GM19452 (cell line): ENCODE data around the gene FAM83G.

ENCODE experiments used
- ATAC-seq: cut with Tn5 transposase; IDR thresholded peaks from one replicate; pipeline ENCODE4 v1.9.1; 2021; ENCODE audit not compliant: unreplicated experiment

The FAM83G gene

GRCh38 chr17:18975597-18975996, 29.0 kb downstream of the FAM83G start:
- no peak for ATAC-seq

DNA sequence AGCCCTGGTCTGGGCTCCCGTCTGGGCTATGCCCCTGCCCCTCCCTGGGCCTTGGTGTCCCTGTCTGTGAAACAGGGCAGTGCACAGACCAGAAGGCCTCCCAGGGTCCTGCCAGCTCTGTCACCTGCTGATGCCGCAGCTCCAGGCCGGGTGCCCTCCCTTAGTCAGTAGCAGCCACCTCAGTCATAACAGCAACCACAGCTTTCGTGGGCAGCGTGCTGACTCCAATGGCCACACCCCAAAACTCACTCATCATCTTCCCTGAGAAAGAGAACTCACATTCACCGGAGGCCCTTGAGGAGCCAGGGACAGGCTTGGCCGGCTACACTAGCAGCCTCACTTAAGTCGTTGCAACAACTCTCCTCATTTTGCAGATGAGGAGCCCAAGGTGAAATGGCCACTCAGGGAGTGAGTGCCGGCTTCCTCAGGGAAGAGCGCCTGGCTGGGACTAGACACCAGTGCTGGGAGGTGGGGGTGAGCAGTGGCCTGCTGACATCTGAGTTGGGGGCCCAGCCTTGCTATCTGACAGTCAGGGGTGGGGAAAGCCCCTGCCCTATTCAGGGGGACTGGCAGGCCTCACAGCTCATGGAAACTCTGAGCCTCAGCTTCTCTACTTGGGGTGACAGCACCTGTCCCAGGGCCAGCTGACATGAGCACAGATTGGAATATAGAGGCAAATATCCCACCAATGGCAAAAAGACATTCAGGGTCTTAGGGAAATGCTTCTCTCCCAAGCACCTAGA, 30.0 kb downstream of the FAM83G start:
- no peak for ATAC-seq

GRCh38 chr17:18971801-18972200, 32.8 kb downstream of the FAM83G start:
- ATAC-seq: no peak

DNA sequence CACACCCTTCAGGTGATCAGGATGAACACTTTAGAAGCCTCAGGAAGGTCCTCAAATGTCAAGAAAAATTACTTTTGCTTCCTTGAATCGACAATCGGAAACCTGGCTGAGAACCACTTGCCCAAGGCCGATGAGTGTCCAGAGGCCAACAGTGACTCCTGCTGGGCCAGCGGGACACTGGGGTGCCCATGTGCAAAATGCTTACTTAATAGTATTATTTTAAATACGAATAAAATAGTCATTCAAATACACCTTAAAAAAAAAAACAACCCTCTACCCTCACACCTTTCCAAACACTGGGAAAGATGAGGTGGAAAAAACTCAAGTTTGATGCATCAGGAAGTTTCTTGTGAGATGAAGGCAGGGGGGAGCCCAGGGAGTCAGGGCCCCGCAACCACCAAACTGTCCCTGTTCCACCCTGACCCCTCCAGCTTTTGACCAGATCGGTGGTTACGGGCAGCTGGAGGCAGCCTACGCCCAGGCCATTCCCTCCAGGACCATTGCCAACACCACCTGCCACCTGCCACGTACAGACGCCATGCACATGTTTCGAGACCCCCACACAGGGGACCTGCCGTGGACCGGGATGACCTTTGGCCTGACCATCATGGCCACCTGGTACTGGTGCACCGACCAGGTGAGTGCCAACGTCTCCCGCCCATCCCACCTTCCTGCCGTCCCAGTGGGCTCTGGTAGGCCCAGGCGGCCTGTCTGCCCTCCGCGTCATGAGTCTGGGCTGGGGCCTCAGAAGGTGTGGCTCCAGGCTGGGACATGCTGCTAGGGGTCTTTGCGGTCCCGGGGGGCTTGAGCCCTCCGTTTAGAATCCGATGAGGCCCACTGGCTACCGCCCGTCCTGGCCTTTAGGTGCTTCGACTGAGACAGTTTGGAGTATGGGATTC, 33.7 kb downstream of the FAM83G start:
- ATAC-seq: no peak

- no peak for ATAC-seq
These were observed 35.3 kb downstream of the FAM83G start for GRCh38 chr17:18968945-18969887.

- ATAC-seq: no peak
These were observed 36.2 kb downstream of the FAM83G start for GRCh38 chr17:18968345-18968744.

- no peak for ATAC-seq
These were observed 36.6 kb downstream of the FAM83G start for GRCh38 chr17:18967916-18968315.

DNA sequence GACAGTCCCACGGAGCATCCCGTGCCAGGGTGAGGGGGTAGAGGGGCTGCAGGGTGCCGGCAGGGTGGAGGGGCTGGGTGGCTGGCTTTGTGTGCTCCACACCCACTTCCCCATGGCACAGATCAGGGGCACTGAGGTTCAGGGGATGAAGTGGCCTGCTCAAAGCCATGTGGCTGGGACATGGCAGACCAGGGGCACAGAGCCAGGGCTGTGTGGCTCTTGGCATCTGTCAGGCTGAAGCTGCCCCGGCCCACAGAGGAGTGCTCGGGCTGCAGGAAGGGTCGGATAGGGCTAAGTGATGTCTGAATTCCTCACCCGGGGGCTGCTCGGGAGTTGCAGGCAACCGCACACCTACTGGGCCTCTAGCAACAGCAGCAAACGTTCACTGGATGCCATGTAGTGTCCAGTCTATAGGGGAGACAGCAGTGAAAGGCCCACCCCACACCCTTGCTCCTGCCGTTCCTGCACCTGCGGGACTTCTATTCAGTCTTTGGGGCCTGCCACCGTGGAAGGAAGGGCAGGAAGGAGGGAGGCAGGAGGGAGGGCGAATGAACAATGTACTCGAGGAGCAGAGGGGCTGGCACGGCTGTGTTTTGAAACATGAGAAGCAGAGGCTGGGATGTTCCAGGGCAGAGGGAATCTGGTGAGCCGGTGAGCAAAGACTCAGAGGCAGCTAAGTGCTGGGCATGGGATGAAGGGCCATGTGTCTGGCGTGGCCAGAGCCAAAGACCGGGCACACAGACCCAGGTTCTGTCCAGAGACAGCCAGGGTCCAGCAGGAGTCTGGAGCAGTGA, 37.5 kb downstream of the FAM83G start:
- ATAC-seq: no peak

DNA sequence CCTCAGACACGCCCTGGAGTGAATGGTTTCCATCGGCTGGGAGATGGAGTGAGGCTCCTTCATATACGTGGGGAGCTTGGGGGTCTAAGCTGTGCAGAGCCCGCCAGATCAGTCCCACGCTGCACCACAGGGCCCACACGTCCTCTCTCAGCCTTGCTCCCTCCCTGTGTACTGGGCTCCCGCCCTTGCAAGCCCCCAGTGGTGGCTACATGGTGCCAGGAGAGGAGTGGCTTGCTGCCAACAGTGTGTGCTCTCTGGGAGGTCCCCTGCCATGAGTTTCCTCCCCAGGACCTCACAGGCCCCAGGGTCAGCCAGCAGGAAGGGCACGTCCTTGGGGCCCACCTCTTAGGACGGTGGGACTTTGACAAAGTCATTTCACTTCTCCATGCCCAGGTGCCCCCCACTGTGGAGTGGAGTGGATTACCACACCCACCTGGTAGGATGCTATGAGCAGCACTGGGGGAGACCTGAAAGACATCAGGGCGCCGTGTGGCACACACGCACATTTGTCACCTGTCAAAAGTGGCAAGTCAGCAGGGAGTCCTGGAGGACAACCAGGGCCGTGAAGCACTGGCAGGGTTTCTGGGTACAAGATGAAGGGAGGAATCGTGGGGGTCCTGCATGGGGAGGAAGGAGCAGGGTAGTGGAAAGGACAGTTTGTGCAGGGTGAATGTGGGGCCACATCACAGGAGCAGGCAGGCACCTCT, 38.9 kb downstream of the FAM83G start:
- ATAC-seq: no peak

GRCh38 chr17:18964550-18964949, 40.0 kb downstream of the FAM83G start:
- no peak for ATAC-seq

- ATAC-seq: no peak
These were observed 40.6 kb downstream of the FAM83G start for GRCh38 chr17:18964018-18964351.

DNA sequence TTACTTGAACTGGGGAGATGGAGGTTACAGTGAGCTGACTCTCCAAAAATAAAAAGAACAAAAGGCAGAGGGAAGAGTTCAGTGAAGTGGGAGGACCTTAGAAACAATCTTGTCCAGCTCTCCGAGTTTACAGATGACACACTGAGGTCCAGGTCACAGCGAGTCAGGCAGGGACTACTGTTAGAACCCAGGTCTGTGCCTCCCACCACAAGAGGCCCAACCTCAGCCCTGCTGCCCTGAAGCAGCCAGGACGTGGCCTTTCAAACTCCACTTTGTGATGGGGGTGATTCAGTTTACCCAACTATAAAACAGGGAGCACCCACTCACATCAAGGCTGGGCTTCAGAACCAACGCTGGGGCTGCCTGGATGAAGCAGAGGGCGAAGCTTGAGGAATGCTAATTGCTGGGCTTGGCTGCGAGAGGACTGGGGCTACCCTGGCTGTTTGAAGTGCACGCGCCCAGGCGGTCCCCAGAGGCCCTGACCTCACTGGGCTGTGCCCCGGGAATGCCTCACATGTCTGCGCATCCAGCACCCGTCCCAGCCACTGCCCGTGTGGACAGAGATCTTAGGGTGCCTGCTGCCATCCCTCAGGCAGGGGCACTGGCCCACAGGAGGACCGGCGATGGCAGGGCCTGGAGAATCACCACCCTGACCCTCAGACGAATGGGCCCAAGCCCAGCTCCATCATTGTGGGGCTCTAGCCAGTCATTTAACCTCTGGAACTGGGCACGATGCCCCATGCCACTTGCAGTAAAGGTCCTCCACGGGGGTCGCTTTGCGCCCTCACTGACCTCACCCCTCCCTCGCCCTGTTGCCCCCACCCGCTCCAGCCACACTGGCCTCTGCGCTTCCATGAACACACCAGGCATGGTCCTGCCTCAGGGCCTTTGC, 41.2 kb downstream of the FAM83G start:
- no peak for ATAC-seq

DNA sequence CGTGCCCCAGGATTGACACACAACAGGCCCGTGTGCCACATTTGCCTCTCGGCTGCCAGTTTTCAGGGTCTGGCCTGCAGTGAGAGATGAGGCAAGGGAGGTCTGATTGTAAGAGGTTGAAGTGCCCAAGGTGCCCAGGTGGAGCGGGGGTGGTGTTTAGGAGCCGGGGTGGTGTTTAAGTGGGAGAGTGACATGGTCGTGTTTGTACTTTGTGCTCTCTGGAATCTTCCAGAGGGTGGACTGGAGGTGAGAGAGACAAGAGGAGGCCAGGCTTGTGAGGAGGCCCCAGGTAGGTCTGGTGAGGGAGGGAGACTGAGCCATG, 42.1 kb downstream of the FAM83G start:
- ATAC-seq: no peak

GRCh38 chr17:18961634-18962493, 42.7 kb downstream of the FAM83G start:
- no peak for ATAC-seq

GRCh38 chr17:18960803-18961511, 43.6 kb downstream of the FAM83G start:
- ATAC-seq: no peak

- ATAC-seq: no peak
These were observed 44.3 kb downstream of the FAM83G start for GRCh38 chr17:18960241-18960665.

GRCh38 chr17:18959845-18960240, 44.7 kb downstream of the FAM83G start:
- ATAC-seq: no peak
